HG03039 (cell line): ENCODE results near the gene CRYGD.
"Not testable (repeated sequence)": the region's sequence is repeated elsewhere in the genome, so short reads cannot be mapped to it uniquely, and the experiment has no call there.

Experiments
- ATAC-seq: cut with Tn5 transposase; IDR thresholded peaks from one replicate; pipeline ENCODE4 v1.9.1; 2021; ENCODE audit warnings: mild to moderate bottlenecking, moderate library complexity; ENCODE audit not compliant: unreplicated experiment

Gene CRYGD

DNA sequence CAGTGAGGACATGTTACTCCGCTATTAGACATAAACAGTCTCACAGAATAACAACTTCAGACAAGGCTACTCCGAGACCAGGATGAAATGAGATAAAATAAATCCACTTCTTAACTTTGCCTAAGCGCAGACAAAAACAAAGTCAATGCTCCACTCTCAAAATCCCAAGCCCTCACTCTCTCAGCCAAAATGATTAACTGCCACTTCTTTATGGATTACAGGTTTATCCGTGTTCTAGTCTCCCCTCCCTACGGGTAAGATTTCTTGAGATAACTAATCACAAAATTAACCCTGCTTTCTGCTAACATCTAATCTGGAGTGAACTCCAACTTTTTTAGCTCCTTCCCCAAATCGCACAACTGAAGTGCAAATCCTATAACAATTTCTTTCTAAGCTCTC is 6.4 kb upstream of the CRYGD start:
- ATAC-seq = no peak

DNA sequence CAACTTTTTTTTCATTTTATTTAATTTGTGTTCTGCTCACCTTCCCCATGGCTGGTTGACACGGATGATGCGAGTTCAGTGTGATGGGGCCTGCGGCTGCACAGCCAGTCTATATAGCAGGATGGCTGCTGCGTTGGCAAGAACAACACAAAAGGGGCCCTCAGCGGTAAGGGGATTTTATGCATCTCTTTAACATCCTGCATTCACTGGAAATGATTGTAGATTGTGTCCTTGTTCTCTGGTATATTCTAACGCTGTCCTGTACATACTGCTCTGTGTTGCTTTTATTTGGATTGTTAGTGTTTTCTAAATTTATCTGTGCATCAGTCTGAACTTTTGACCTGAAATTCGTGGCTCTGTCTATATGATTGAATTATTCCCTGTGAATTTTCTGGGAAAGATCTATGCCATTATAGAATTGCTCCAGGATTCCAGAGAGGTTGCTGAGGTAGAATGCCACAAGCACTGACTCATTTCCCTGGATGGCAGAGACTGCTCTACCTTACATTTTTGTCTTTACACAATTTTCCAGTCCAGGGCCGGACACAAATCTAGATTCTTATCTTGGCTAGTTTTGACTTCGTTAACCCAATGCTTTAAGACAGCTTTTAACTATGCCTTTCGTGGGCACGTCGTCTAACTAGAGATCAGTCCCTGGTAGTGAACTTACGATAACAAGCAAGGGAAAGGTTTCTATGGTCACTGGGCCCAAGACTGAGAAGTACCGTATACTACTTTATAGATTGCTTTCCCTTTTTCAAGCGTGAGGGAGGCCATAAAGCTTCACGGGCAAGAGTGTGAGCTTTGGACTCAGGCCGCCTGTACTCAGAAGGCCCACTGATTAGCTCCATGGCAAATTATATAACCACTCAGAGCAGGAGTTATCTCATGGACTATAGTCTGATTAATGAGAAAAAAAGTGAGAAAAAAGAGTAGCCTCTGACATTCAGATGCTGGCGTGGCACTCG is 5.7 kb upstream of the CRYGD start, which contains the start of gene CRYGC:
Gene CRYGC, minus strand, starts transcription at position 85 of the 968 bp plus-strand sequence. Its CDS starts 36 bp downstream, at position 49.
- no peak for ATAC-seq

DNA sequence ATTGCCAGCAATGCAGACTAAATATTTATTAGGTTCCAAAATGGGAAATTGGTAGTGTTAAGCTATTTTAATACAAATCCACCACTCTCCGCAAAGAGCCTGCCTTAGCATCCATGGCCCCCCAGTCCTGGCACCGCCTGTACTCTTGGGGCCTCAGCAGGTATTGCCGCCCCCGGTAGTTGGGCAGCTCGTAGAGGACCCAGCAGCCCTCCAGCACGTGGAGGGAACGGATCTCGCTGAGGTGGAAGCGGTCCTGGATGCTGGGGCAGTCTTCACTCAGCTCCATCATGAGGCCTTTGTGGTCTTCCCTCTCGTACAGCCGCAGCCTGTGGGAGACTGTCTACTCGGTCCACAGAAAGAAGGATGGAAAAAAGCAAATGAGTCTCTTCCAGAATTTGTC is 3.8 kb upstream of the CRYGD start:
- no peak for ATAC-seq

DNA sequence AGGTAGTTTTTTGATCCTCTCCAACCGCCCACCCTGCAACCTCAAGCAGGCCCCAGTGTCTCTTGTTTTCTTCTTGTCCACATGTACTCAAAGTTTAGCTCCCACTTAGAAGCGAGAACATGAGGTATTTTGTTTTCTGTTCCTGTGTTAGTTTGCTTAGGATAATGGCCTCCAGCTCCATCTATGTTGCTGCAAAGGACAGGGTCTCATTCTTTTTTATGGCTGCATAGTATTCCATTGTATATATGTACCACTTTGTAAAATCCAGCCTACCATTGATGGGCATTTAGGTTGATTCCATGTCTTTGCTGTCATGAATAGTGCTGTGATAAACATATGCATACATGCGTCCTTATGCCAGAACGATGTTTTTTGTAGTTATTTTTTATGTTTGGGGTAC is 2.8 kb upstream of the CRYGD start:
- ATAC-seq = no peak

DNA sequence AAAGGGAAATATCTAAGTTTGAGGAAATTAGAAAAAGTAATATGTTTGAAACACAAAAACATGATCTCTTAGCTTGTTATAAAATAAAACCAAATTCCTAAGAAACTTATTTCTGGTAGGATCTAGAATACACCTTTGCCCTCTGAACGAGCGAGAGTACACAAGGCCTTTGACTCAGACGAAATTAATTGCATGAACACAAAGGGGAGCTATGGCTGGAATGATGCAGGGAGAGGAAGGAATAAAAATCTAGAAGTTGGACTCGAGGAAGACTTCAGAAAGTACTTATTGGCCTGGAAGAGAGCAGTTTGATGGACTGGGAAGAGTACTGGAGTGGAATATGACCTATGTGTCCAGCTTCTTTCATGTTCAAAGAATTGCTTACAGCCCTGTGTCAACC is 927 bp upstream of the CRYGD start:
- ATAC-seq = no peak

DNA sequence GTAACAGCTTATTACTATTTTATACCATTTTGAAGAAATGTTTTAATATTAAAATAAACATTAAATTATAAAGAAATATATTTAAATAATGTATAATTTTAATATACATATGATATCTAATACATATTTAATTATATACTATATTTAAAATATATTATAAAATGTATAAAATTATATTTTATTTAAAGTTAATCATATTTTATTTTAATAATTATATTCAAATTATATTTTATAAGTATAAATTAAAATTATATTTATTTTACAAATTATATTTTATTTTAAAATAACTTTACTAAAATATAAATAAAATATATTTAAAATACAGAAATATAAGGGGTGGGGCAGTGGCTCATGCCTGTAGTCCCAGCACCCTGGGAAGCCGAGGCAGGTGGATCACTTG is 2.1 kb downstream of the CRYGD start:
- ATAC-seq = no peak

DNA sequence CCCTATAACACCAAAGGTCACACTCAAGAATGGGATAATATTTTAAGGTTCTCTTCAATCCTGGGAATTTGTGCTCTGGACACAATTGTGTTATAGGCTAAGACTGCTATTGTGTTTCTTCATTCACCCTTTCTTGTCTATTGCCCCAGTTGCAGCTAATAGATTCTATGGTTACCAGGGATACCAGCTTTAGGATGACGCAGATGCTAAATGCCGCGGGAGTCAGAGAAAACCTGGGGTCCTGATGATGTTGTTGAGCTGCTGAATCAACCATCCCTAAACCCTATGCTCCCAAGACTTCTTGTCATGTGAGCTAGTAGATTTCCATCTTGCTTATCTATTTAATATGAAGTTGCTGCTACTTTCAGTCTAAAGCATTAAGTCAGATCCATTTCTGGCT is 5.4 kb downstream of the CRYGD start:
- no peak for ATAC-seq

DNA sequence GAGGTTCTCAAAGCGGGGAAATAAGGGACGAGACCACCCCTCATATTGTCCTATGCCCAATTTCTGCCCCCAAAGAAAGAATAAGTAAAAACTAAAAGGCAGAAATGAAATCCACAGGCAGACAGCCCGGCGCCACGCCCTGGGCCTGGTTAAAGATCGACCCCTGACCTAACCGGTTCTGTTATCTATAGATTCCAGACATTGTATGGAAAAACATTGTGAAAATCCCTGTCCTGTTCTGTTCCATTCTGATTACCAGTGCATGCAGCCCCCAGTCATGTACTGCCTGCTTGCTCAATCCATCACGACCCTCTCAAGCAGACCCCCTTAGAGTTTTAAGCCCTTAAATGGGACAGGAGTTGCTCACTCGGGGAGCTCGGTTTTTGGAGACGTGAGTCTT is 6.9 kb downstream of the CRYGD start:
- ATAC-seq = not testable (repeated sequence)

DNA sequence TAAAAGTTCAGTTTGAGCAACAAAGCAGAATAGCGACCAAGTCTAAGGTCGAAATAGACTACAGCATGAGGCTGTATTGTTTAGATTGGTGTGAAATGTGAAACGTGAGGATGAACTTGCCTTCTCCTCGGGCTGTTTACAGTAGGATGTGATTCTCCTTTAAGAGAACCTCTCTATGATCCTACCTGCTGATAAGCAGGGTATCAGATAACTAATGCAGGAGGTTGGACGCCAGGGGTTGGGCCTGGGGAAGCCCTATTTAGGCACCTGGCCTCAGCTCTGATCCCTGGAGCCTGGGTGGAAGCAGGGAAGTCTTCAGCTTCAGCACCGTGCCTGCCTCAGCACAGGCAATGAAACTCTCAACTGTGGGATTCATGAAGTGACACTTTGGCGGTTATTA is 11.4 kb downstream of the CRYGD start:
- no peak for ATAC-seq

DNA sequence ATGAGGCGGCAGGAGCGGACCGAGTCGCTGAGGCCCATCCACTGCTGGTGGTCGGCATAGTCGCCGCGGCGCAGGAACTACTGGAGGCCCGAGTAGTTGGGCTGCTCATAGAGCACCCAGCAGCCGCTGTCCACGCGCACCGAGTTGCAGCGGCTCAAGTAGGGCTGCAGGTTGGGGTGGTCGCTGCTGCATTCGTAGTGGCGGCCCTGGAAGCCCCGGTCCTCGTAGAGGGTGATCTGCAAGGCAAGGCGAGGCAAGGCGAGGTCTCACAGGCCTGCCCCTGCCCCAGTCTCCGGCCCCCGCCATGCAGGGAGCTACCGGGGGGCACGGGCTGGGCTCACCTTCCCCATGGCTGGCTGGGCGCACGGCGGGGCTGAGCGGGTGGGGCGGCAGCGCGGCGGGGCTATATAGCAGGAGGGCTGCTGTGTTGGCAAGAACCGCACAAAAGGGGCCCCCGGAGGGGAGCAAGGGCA is 12.0 kb downstream of the CRYGD start:
- not testable (repeated sequence) for ATAC-seq

DNA sequence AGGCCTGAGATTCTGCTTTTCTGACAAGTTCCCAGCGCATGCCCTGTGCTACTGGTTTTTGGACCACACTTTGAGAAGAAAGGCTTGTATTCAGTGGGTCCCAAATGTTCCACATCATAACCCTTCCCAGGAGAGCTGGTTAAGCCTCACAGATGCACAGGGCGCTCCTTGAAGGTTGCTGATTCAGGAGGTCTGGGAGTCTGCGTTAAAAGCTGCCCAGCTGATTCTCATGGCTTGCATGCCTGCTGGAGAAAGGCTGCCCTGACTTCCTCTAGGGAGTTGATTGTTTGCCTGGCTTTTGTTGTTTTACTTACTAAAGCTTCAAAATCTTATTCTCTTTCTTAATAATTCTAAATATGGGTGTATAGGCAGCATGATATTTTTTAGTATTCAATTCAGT is 20.7 kb downstream of the CRYGD start:
- no peak for ATAC-seq

DNA sequence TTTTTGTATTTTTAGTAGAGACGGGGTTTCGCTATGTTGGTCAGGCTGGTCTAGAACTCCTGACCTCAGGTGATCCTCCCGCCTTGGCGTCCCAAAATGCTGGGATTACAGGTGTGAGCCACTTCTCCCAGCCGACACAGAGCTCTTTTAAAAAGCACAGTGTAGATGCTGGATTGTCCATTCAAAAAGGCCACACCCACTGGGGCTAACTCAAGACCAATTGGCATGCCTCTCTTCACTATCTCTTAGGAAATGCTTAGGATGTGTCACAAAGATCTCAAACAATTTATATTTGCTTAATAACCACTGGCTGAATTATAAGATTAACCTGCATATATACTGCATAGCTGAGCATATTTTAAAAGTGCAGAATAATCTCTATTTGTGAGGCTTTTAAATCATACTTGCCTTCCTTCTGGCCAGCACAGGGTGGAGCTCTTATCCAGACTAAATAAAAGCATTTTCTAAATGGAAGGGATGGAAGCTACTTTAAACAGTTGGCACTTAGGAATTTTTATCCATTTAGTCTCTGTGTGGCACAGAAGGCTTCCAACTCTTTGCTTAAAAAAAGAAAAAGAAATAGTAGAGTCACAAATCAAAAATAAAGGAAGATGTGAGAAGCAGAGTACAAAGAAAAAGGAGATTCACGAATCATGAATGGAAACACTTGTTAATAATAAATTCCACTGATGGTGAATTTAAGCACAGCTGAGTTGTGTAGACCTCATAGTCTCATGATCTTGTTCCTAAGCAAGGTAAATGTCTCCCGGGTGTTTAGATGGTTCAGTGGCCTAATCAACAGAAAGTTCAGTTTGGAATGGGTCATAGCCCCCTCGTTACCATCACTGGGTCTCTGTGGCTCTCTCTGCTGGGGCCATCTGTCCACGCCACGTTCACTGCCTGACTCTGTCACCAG is 22.4 kb downstream of the CRYGD start:
- no peak for ATAC-seq

DNA sequence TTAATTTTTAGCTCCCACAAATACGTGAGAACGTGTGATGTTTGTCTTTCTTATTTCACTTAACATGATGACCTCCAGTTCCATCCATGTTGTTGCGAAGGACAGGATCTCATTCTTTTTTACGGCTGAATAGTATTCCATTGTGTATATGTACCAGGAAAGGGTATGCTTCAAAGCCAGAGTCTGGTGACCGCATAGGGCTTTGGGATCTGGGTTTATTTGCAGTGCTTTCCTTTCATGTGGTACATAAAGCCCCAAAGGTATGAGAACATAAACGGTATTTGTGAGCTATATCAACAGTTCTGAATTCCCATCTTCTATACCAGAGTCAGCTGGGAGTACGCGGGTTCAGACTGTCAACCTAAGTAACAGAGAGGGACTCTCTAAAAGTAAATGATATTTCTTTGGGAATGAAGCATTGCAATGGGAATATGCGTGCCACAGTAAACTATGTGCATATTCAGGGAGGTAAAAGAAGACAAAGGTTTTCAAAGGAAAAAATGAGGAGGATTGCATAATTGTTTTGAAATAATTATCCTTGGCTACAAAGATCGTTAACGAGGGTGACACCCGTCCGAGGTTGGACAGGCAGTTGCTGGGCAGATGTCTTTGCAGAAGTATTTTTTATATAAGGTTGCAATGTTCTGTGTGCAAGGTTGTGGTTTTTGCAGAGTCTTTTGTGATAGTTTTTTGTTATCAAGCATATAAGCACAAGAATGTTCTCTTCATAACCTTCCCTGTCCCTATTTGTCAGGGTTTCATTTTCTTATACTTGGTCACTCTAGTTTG is 24.4 kb downstream of the CRYGD start:
- no peak for ATAC-seq

DNA sequence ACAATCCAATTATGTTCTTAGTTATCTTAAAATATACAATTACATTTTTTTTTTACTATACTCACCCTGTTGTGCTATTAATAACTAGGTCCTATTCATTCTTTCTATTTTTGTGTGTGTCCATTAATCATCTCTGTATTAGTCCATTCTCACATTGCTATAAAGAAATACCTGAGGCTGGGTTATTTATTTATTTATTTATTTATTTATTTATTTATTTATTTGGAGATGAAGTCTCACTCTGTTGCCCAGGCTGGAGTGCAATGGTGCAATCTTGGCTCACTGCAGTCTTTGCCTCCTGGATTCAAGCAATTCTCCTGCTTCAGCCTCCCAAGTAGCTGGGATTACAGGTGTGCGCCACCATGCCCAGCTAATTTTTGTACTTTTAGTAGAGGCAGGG is 25.6 kb downstream of the CRYGD start:
- not testable (repeated sequence) for ATAC-seq

DNA sequence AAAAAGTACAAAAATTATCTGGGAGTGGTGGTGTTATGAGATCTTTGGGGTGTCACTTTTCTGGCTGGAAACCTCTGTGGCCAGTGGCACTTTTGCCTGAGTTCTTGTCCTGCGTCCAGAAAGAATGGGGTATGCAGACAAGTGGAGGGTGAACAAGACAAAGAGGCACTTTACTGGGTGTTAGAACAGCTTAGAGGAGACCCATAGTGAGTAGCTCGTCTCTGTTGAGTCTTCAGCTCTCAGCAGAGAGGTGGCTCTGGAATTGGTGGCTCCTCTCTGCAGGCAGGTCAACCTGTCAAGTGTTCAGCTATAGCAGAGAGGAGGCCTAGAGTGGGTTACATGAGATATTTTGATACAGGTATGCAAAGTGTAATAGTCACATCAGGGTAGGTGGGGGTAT is 26.1 kb downstream of the CRYGD start:
- no peak for ATAC-seq

DNA sequence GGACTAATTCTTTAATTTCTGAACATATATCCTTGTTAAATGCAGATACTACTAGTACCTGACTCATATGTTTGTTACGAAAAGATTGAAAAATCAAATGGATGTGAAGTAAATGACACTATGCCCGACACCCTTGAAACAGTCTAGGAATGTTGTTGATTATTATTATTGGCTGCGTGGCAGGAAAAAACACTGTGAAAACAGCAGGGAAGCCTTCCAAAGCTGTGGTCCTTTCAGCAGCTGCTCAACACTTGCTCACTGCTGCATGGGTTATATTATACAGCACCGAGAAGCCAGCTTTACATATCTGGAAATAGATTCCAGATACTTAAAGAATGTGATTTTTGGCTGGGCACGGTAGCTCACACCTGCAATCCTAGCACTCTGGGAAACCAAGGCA is 26.5 kb downstream of the CRYGD start:
- ATAC-seq = no peak

DNA sequence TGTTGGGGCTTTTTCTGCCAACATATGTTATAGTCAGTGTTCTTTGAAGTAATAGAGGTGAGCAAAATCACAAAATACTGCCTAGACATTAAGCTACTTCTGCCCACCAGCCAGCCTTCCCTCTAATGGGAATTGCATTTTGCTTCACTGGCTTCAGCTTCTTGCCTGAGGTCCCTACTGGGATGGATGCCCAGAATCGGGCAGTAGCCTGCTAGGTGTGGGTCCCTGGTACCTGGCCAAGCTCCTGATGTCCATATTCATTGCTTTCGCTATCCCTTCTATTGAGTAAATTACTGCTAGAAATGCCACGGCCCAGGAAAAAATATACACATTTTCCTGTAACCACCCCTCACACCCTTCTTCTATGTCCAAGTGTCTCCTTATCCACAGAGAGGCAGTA is 27.0 kb downstream of the CRYGD start:
- ATAC-seq = no peak

DNA sequence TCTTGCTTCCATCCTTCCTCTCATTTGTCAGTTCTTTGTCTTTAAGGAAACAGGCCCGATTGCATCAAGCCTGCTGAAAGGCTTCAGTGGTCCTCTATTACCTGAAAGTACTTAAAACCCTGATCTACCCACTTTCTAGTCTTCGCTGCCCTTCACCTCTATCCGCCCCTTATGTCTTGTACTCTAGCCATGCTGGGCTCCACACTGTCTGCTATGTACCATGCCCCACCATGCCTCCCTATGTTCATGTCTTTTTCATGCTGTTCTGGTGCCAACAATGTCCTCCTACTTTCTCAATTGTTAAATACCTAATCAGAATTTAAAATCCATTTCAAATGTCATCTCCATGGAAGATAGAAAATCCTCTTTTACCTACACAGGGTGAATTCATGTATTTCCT is 28.2 kb downstream of the CRYGD start:
- no peak for ATAC-seq

DNA sequence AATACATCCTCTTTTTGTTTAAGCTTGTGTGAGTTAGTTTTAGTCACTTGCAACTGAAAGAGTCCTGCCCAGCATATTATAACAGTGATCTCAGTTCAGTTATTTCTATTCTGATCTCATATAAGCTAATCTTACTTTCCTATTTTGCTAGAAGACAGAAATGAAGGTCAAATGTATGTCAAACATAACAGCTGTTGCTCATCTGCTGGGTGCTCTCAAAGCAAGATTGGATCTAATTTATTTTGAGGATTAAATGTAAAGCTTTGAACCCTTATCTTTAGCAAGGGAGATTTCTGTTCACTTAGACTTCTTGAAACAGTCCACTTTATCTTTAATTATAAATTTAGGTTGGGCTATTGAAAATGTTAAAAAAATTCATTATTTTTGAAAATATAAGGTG is 31.2 kb downstream of the CRYGD start:
- ATAC-seq = no peak

DNA sequence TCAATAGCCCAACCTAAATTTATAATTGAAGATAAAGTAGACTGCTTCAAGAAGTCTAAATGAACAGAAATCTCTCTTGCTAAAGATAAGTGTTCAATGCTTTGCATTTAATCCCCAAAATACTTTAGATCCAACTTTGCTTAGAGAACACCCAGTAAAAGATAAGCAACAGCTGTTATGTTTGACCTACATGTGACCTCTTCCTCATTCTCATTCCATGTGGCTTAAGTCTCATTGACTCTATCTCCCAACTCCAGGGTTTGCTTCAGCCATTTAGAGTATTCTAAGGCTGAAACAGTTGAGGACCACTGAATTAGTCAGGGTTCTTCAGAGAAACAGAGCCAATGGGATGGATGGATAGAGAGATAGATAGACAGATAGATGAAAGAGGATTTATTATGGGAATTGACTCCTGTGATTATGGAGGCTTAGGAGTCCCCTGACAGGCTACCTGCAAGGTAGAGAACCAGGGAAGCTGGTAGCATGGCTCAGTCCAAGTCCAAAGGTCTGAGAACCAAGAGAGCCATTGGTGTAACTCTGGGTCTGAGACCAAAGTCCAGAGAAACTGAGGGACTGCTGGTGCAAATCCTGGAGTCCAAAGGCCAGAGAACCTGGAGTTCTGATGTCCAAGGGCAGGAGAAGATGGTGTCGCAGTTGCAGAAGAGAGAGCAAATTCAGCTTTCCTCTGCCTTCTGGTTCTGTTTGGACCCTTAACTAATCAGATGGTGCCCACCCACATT is 32.1 kb downstream of the CRYGD start:
- ATAC-seq = no peak
